Astrocyte (in vitro differentiated cells and primary cell): ENCODE data around the gene COPS2. TPM values are rescaled to one million over a fixed set of nuclear protein-coding genes. Genes with fewer than 3 reads are reported as not detected.
"Not testable (repeated sequence)": the region's sequence is repeated elsewhere in the genome, so short reads cannot be mapped to it uniquely, and the experiment has no call there.

Experiments
- DNase-seq: peaks from one replicate; pipeline ENCODE4 v3.0.0-alpha.2; 2010; ENCODE audit warnings: low read depth
- FAIRE-seq: peaks from 2 replicates; lab custom pipeline; 2011; peaks lifted over from hg19 to GRCh38; lab: Jason Lieb, UNC
- H2AFZ ChIP-seq: 2 replicates; pipeline ENCODE4 v1.6.0; 2012; ENCODE audit warnings: low read depth, low read length, inconsistent platforms
- H3K27ac ChIP-seq: 2 replicates; pipeline ENCODE4 v1.5.1; 2011; ENCODE audit warnings: low read depth, low read length, inconsistent platforms
- H3K27me3 ChIP-seq: 2 replicates; pipeline ENCODE4 v1.6.0; 2011; ENCODE audit warnings: low read length, inconsistent platforms; ENCODE audit not compliant: insufficient read depth
- H3K36me3 ChIP-seq: 2 replicates; pipeline ENCODE4 v1.5.1; 2011; ENCODE audit warnings: low read length, inconsistent platforms; ENCODE audit not compliant: insufficient read depth
- H3K4me1 ChIP-seq: 2 replicates; pipeline ENCODE4 v1.5.1; 2011; ENCODE audit warnings: low read length, inconsistent platforms; ENCODE audit not compliant: insufficient read depth
- H3K4me2 ChIP-seq: 2 replicates; pipeline ENCODE4 v1.6.0; 2012; ENCODE audit warnings: low read length, inconsistent platforms
- H3K4me3 ChIP-seq: 2 replicates; pipeline ENCODE4 v1.5.1; 2011; ENCODE audit warnings: low read depth, mild to moderate bottlenecking, low read length, inconsistent platforms; ENCODE audit not compliant: insufficient read depth
- H3K79me2 ChIP-seq: 2 replicates; pipeline ENCODE4 v1.6.0; 2012; ENCODE audit warnings: mild to moderate bottlenecking, low read length, inconsistent platforms; ENCODE audit not compliant: insufficient read depth
- H3K9ac ChIP-seq: 2 replicates; pipeline ENCODE4 v1.6.0; 2012; ENCODE audit warnings: mild to moderate bottlenecking, low read length, inconsistent platforms
- H3K9me3 ChIP-seq: 2 replicates; pipeline ENCODE4 v1.5.1; 2012; ENCODE audit warnings: low read depth, mild to moderate bottlenecking, low read length, inconsistent platforms; ENCODE audit not compliant: insufficient read depth
- H4K20me1 ChIP-seq: 2 replicates; pipeline ENCODE4 v1.6.0; 2012; ENCODE audit warnings: low read length, inconsistent platforms; ENCODE audit not compliant: insufficient read depth
- H3K27ac Mint-ChIP-seq: one replicate; pipeline ENCODE4 v1.8.0; 2021; ENCODE audit warnings: mild to moderate bottlenecking, mixed read lengths; ENCODE audit not compliant: unreplicated experiment
- H3K27me3 Mint-ChIP-seq: one replicate; pipeline ENCODE4 v1.8.0; 2021; ENCODE audit warnings: low read depth, mixed read lengths; ENCODE audit not compliant: unreplicated experiment
- H3K36me3 Mint-ChIP-seq: one replicate; pipeline ENCODE4 v1.8.0; 2021; ENCODE audit warnings: low read depth, mixed read lengths; ENCODE audit not compliant: unreplicated experiment
- H3K4me1 Mint-ChIP-seq: one replicate; pipeline ENCODE4 v1.8.0; 2021; ENCODE audit warnings: low read depth, mixed read lengths; ENCODE audit not compliant: unreplicated experiment
- H3K4me3 Mint-ChIP-seq: one replicate; pipeline ENCODE4 v1.8.0; 2021; ENCODE audit warnings: mild to moderate bottlenecking, moderate library complexity, mixed read lengths; ENCODE audit not compliant: unreplicated experiment
- H3K9me3 Mint-ChIP-seq: one replicate; pipeline ENCODE4 v1.8.0; 2021; ENCODE audit warnings: mild to moderate bottlenecking, mixed read lengths; ENCODE audit not compliant: unreplicated experiment
- EZH2 ChIP-seq: IDR thresholded peaks from 2 replicates; pipeline ENCODE4 v1.6.1; 2012; ENCODE audit warnings: mild to moderate bottlenecking, low read length, inconsistent platforms; ENCODE audit not compliant: insufficient read depth
- microRNA-seq: library from miRNA; unstranded; fragments of <30 nt; microRNA quantifications from one replicate; pipeline ENCODE4 v1.2.0, GENCODE V29; 2020
- total RNA-seq: library from RNA; stranded (reverse); gene quantifications from 2 replicates; pipeline ENCODE4 v1.2.1, GENCODE V29; 2021
- TF ChIP-seq, protein P1 (sequence below): IDR thresholded peaks from 2 replicates; pipeline ENCODE4 v1.5.1; 2011; ENCODE audit warnings: low read depth, mild to moderate bottlenecking, inconsistent platforms, low read length, moderate library complexity; ENCODE audit not compliant: insufficient read depth

COPS2 gene
- total RNA-seq, 1 donor from 2014 or later, result 94.3 TPM

DNA sequence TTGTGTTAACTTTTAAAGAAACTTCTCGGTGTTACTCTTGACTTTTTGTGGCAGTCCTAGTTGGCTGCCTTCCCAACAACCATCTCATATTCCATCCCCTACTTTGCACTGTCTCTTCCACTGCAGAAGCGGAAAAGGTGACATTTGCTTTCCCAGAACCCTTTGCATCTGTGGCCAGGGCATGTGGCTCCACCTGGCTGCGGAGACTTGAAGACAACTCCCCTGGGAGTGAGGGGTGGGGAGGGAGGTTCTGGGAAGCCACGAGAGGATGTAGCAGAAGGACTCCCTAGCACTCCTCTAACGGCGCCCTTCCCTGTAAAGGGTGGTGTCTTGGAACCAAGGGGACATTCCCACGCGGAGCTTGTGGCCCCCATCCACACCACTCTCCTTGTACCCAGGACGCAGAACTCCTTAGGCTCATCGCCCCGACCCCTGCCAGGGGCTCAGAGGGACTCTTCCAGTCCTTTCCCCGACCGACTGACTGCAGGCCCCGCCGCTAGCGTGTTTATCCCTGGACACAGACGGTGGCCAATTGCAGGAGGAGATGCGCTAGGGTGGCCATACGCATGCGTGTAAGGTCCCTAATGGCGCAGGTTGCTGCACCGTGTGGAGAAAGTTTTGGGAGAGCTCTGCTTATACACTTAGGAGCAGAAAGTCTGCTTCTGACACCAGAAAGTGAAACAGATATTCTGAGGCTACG lies 75.9 kb downstream of the COPS2 start:
- Histone ChIP-seq H3K9me3 (no peaks in the 10 kb centered on the region), H4K20me1 (no peaks in the 10 kb centered on the region), H3K27me3 (no peaks in the 10 kb centered on the region), H3K4me1 (peaks cover 6% of the 10 kb centered on the region), H3K4me2 (no peak overlapping the region), H3K4me3 (no peak overlapping the region), H3K9ac (no peak overlapping the region), H2AFZ (no peak overlapping the region), H3K27ac (no peak overlapping the region), H3K36me3 (no peaks in the 10 kb centered on the region), H3K79me2 (no peaks in the 10 kb centered on the region)
- Mint-ChIP-seq H3K36me3 (no peaks in the 10 kb centered on the region), H3K4me1 (peaks cover 18% of the 10 kb centered on the region), H3K27ac (no peak overlapping the region), H3K4me3 (no peak overlapping the region), H3K9me3 (no peaks in the 10 kb centered on the region), H3K27me3 (no peaks in the 10 kb centered on the region)
- TF ChIP-seq, protein P1, sequence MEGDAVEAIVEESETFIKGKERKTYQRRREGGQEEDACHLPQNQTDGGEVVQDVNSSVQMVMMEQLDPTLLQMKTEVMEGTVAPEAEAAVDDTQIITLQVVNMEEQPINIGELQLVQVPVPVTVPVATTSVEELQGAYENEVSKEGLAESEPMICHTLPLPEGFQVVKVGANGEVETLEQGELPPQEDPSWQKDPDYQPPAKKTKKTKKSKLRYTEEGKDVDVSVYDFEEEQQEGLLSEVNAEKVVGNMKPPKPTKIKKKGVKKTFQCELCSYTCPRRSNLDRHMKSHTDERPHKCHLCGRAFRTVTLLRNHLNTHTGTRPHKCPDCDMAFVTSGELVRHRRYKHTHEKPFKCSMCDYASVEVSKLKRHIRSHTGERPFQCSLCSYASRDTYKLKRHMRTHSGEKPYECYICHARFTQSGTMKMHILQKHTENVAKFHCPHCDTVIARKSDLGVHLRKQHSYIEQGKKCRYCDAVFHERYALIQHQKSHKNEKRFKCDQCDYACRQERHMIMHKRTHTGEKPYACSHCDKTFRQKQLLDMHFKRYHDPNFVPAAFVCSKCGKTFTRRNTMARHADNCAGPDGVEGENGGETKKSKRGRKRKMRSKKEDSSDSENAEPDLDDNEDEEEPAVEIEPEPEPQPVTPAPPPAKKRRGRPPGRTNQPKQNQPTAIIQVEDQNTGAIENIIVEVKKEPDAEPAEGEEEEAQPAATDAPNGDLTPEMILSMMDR, result no peak
- TF ChIP-seq EZH2, result no peak
- FAIRE-seq, result no peak
- no peak for DNase-seq

DNA sequence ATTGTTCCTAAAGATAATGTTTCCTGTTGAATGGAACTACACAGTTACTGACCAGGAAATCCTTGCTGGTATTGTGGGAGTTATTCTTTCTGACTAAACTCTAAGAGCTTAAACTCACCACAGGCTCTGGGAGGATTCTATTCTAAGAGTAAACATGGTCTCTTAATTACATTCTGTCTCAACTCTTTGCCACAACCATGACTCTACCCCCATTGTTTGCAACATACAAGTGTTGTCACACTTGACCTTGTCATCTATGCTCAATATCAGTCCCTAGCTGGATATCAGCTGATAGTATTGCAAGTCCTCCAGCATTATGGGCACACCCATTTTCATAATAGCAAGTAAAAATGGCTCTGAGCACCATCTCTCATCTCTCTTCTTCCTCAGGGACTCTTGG lies 79.5 kb downstream of the COPS2 start:
- peaks cover 3% of the 10 kb centered on the region for H3K27me3 Mint-ChIP-seq
- no peaks in the 10 kb centered on the region for H4K20me1 ChIP-seq
- H3K79me2 ChIP-seq, result no peaks in the 10 kb centered on the region
- no peak overlapping the region for H3K4me3 Mint-ChIP-seq
- H3K27ac ChIP-seq, result no peak overlapping the region
- no peaks in the 10 kb centered on the region for H3K4me1 Mint-ChIP-seq
- H3K27me3 ChIP-seq, result no peaks in the 10 kb centered on the region
- no peak for TF ChIP-seq EZH2
- H3K4me1 ChIP-seq, result no peaks in the 10 kb centered on the region
- H3K4me2 ChIP-seq, result no peak overlapping the region
- no peak for FAIRE-seq
- H3K9me3 ChIP-seq, result no peaks in the 10 kb centered on the region
- H3K4me3 ChIP-seq, result no peak overlapping the region
- H3K27ac Mint-ChIP-seq, result no peak overlapping the region
- peaks cover 4% of the 10 kb centered on the region for H3K9me3 Mint-ChIP-seq
- no peaks in the 10 kb centered on the region for H3K36me3 ChIP-seq
- no peaks in the 10 kb centered on the region for H3K36me3 Mint-ChIP-seq
- no peak overlapping the region for H2AFZ ChIP-seq
- H3K9ac ChIP-seq, result no peak overlapping the region
- DNase-seq, result no peak

DNA sequence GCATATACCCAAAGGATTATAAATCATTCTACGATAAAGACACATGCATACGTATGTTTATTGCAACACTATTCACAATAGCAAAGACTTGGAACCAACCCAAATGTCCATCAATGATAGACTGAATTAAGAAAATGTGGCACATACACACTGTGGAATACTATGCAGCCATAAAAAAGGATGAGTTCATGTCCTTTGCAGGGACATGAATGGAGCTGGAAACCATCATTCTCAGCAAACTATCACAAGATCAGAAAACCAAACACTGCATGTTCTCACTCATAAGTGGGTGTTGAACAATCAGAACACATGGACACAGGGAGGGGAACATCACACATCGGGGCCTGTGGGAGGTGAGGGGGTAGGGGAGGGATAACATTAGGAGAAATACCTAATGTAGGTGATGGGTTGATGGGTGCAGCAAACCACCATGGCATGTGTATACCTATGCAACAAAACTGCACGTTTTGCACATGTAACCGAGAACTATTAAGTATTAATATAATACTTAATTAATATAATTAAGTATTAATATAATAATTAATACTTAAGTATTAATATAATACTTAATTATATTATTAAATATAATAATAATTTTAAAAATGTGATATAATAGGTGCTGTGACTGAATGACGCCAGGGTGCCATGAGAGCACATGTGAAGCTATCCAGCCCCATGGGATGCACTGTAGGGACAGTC lies 80.7 kb downstream of the COPS2 start:
- not testable (repeated sequence) for H3K4me3 ChIP-seq, H3K79me2 ChIP-seq, H3K27me3 ChIP-seq, H4K20me1 ChIP-seq, H3K27ac ChIP-seq, H3K36me3 Mint-ChIP-seq, H3K4me1 ChIP-seq, H3K36me3 ChIP-seq, H3K4me2 ChIP-seq, H3K4me3 Mint-ChIP-seq, H3K4me1 Mint-ChIP-seq, H3K9me3 Mint-ChIP-seq, H3K27me3 Mint-ChIP-seq, FAIRE-seq, H2AFZ ChIP-seq, H3K9me3 ChIP-seq, H3K27ac Mint-ChIP-seq, DNase-seq, H3K9ac ChIP-seq

Small RNA genes within 50 kb of the gene (microRNA-seq; reads per million reads assigned to microRNA genes)
- gene MIR4716, result not detected

Other genes starting within 250 kb of the COPS2 start
- 2.7 and 3.7 TPM in 2 replicates for gene SHC4, start 191.7 kb downstream of the COPS2 start, total RNA-seq
- 52.5 and 53.2 TPM in 2 replicates for gene SECISBP2L, start 109.2 kb downstream of the COPS2 start, total RNA-seq
- gene GALK2, start 14.6 kb upstream of the COPS2 start, total RNA-seq, result 19.0 and 21.4 TPM in 2 replicates